ENCODE results near the gene CACNG1.

Gene CACNG1

GRCh38 chr17:67024736-67025135 is 19.6 kb upstream of the CACNG1 start:
- DNase-seq (ENCODE audit: low spot score) = no peak
- Histone ChIP-seq H3K27me3 (ENCODE audit: insufficient read depth, poor library complexity, severe bottlenecking) (no peaks in the 10 kb centered on the region), H3K9me3 (ENCODE audit: severe bottlenecking) (no peaks in the 10 kb centered on the region), H3K36me3 (ENCODE audit: low read depth) (no peaks in the 10 kb centered on the region), H3K4me1 (ENCODE audit: insufficient read depth, poor library complexity, severe bottlenecking) (peaks cover 4% of the 10 kb centered on the region), H3K4me3 (ENCODE audit: severe bottlenecking) (no peak overlapping the region), H3K27ac (ENCODE audit: poor library complexity, severe bottlenecking) (no peak overlapping the region)
- no peak; the same call in 2 of the 3 replicates for ATAC-seq (ENCODE audit: low read depth)
- TF ChIP-seq CTCF (IDR thresholded peaks at IDR 0.05; ENCODE audit: poor library complexity, severe bottlenecking) = no peak

GRCh38 chr17:67025216-67025792 is 19.1 kb upstream of the CACNG1 start:
- H3K4me3 ChIP-seq (ENCODE audit: severe bottlenecking) = no peak overlapping the region
- no peaks in the 10 kb centered on the region for H3K36me3 ChIP-seq (ENCODE audit: low read depth)
- H3K27ac ChIP-seq (ENCODE audit: poor library complexity, severe bottlenecking) = no peak overlapping the region
- no peak for TF ChIP-seq CTCF (IDR thresholded peaks at IDR 0.05; ENCODE audit: poor library complexity, severe bottlenecking)
- ATAC-seq (ENCODE audit: low read depth) (peak; percentile 55), DNase-seq (ENCODE audit: low spot score) (no peak)
- H3K27me3 ChIP-seq (ENCODE audit: insufficient read depth, poor library complexity, severe bottlenecking) = no peaks in the 10 kb centered on the region
- peaks cover 4% of the 10 kb centered on the region for H3K4me1 ChIP-seq (ENCODE audit: insufficient read depth, poor library complexity, severe bottlenecking)
- H3K9me3 ChIP-seq (ENCODE audit: severe bottlenecking) = no peaks in the 10 kb centered on the region

GRCh38 chr17:67026341-67026740 is 18.0 kb upstream of the CACNG1 start:
- TF ChIP-seq CTCF (IDR thresholded peaks at IDR 0.05; ENCODE audit: poor library complexity, severe bottlenecking) = no peak
- H3K9me3 ChIP-seq (ENCODE audit: severe bottlenecking) = no peaks in the 10 kb centered on the region
- no peak for ATAC-seq (ENCODE audit: low read depth)
- H3K27ac ChIP-seq (ENCODE audit: poor library complexity, severe bottlenecking) = no peak overlapping the region
- DNase-seq (ENCODE audit: low spot score) = no peak
- H3K36me3 ChIP-seq (ENCODE audit: low read depth) = no peaks in the 10 kb centered on the region
- no peaks in the 10 kb centered on the region for H3K27me3 ChIP-seq (ENCODE audit: insufficient read depth, poor library complexity, severe bottlenecking)
- H3K4me1 ChIP-seq (ENCODE audit: insufficient read depth, poor library complexity, severe bottlenecking) = peaks cover 4% of the 10 kb centered on the region
- no peak overlapping the region for H3K4me3 ChIP-seq (ENCODE audit: severe bottlenecking)

GRCh38 chr17:67027031-67027628 is 17.2 kb upstream of the CACNG1 start:
- Histone ChIP-seq H3K36me3 (ENCODE audit: low read depth) (no peaks in the 10 kb centered on the region), H3K4me3 (ENCODE audit: severe bottlenecking) (no peak overlapping the region), H3K27ac (ENCODE audit: poor library complexity, severe bottlenecking) (no peak overlapping the region), H3K4me1 (ENCODE audit: insufficient read depth, poor library complexity, severe bottlenecking) (peaks cover 4% of the 10 kb centered on the region), H3K9me3 (ENCODE audit: severe bottlenecking) (no peaks in the 10 kb centered on the region), H3K27me3 (ENCODE audit: insufficient read depth, poor library complexity, severe bottlenecking) (no peaks in the 10 kb centered on the region)
- no peak for TF ChIP-seq CTCF (IDR thresholded peaks at IDR 0.05; ENCODE audit: poor library complexity, severe bottlenecking)
- ATAC-seq (ENCODE audit: low read depth) = 0 out of 3 replicates have a peak, but pooled peaks have one; percentile 10
- no peak for DNase-seq (ENCODE audit: low spot score)

GRCh38 chr17:67030641-67031040 is 13.7 kb upstream of the CACNG1 start:
- H3K9me3 ChIP-seq (ENCODE audit: severe bottlenecking) = no peaks in the 10 kb centered on the region
- H3K27ac ChIP-seq (ENCODE audit: poor library complexity, severe bottlenecking) = no peak overlapping the region
- DNase-seq (ENCODE audit: low spot score) (no peak), ATAC-seq (ENCODE audit: low read depth) (no peak)
- no peak overlapping the region for H3K4me3 ChIP-seq (ENCODE audit: severe bottlenecking)
- no peaks in the 10 kb centered on the region for H3K36me3 ChIP-seq (ENCODE audit: low read depth)
- H3K4me1 ChIP-seq (ENCODE audit: insufficient read depth, poor library complexity, severe bottlenecking) = no peaks in the 10 kb centered on the region
- no peak for TF ChIP-seq CTCF (IDR thresholded peaks at IDR 0.05; ENCODE audit: poor library complexity, severe bottlenecking)
- no peaks in the 10 kb centered on the region for H3K27me3 ChIP-seq (ENCODE audit: insufficient read depth, poor library complexity, severe bottlenecking)
